Left lung (tissue), 10 donors: ENCODE measurements around the gene GORAB. TPM values are rescaled to one million over a fixed set of nuclear protein-coding genes. Genes with fewer than 3 reads are reported as not detected.

Source experiments
- ATAC-seq: fragments of 200-7000 bp; cut with Tn5 transposase; one replicate; pipeline ENCODE4 v1.9.1; 2020; ENCODE audit warnings: moderate library complexity
- DNase-seq, 4 donors: peaks; one replicate each; pipeline ENCODE4 v3.0.0-alpha.2; 2013 to 2020
- H3K27ac ChIP-seq, 2 donors: fragments of 200-600 bp; sonication (generic) in 1 of 2; one replicate each; pipeline versions ENCODE4 v1.5.0 to v1.8.0; 2020 to 2021
- H3K27me3 ChIP-seq, 2 donors: fragments of 200-600 bp; sonication (generic) in 1 of 2; one replicate each; pipeline versions ENCODE4 v1.5.0 to v1.8.0; 2020 to 2021
- H3K36me3 ChIP-seq, 2 donors: fragments of 200-600 bp; sonication (generic) in 1 of 2; one replicate each; pipeline versions ENCODE4 v1.5.0 to v1.8.0; 2020 to 2021
- H3K4me1 ChIP-seq, 2 donors: fragments of 200-600 bp; one replicate each; pipeline ENCODE4 v1.8.0; 2021
- H3K4me3 ChIP-seq, 2 donors: fragments of 200-600 bp; sonication (generic) in 1 of 2; one replicate each; pipeline versions ENCODE4 v1.5.0 to v1.8.0; 2020 to 2021; ENCODE audit warnings: mild to moderate bottlenecking in 1 of 2
- H3K9me3 ChIP-seq, 2 donors: fragments of 200-600 bp; sonication (generic) in 1 of 2; one replicate each; pipeline versions ENCODE4 v1.5.0 to v1.8.0; 2020 to 2021
- intact Hi-C, 2 donors: fragments of 100-400 bp; cut with DNase I; formaldehyde crosslinking; loops; one replicate each; pipeline versions ENCODE4 v1.11.2 to v1.14.2; 2022
- polyA plus RNA-seq, 6 donors: library from polyadenylated mRNA; unstranded; fragments of 120-200 nt; gene quantifications; one replicate each; pipeline ENCODE4 v1.2.1, GENCODE V29; 2013; ENCODE audit not compliant: insufficient read length in 6 of 6
- total RNA-seq, 2 donors: library from RNA; stranded (reverse); fragmentation: NEBNext Ultra II Directional; extraction: Animal tissue kit (Norgen Biotek cat#: 25700); gene quantifications; one replicate each; pipeline ENCODE4 v1.2.1, GENCODE V29; 2021
- TF ChIP-seq, protein P1 (sequence below), 2 donors: fragments of 200-600 bp; sonication (generic) in 1 of 2; IDR thresholded peaks; one replicate each; pipeline versions ENCODE4 v1.5.0 to v1.8.0; 2021; ENCODE audit warnings: antibody characterized with exemption in 2 of 2
- donor health status: DM: no; HTN: yes; CAD: no.
- donor health status: DM: no; HTN: no; CAD: no.

The GORAB gene
- total and polyA plus RNA-seq, 8 donors, result 11.1 to 29.1 (median 24.1) TPM

DNA sequence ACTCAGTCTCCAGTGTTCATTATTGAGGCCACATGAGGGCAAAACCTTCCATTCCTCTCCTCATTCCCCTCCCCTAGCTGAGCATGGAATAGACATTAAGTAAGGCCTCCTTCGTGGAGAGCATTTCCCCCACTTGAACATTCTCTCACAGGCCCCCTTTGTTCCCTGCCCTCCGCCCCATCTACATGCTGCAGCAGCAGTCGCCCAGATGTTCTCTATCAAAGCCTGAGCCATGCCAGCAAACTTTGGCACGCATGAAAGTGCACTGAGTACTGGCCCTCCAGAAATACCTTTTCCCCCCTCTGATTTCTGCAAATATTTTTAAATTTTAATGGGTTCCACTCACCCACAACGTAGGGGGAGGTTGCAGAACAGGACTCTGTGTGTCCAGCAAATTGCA, 20.9 kb upstream of the GORAB start:
- ATAC-seq, result no peak
- TF ChIP-seq, protein P1, sequence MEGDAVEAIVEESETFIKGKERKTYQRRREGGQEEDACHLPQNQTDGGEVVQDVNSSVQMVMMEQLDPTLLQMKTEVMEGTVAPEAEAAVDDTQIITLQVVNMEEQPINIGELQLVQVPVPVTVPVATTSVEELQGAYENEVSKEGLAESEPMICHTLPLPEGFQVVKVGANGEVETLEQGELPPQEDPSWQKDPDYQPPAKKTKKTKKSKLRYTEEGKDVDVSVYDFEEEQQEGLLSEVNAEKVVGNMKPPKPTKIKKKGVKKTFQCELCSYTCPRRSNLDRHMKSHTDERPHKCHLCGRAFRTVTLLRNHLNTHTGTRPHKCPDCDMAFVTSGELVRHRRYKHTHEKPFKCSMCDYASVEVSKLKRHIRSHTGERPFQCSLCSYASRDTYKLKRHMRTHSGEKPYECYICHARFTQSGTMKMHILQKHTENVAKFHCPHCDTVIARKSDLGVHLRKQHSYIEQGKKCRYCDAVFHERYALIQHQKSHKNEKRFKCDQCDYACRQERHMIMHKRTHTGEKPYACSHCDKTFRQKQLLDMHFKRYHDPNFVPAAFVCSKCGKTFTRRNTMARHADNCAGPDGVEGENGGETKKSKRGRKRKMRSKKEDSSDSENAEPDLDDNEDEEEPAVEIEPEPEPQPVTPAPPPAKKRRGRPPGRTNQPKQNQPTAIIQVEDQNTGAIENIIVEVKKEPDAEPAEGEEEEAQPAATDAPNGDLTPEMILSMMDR (IDR thresholded peaks at IDR 0.05), result no peak
- Histone ChIP-seq H3K27me3 (no peaks in the 10 kb centered on the region), H3K9me3 (no peaks in the 10 kb centered on the region), H3K36me3 (no peaks in the 10 kb centered on the region), H3K27ac (no peak overlapping the region), H3K4me3 (no peak overlapping the region), H3K4me1 (no peaks in the 10 kb centered on the region)
- intact Hi-C loops, result no loop called here
- peak in 1 of 4 donors; percentile 21 for DNase-seq

DNA sequence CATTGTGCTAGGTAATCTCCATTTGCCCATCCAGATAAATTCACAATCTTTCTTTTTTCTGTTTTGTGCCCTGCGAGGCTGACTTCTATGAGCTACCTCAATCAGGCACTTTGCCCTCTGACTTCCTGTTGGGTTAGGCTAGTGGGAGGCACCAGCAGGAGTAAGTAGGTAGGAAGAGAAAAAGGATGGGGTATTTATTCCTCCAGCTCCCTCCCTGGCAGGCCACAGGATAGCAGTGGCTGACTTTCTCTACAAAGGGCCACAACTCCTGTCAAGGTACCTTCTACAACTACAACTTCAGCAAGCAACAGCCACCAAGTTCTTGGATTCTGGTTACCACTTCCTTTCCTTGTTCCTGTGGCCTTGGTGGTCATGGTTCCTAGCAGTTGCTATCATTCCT, 18.8 kb upstream of the GORAB start:
- no peaks in the 10 kb centered on the region for H3K9me3 ChIP-seq
- H3K4me1 ChIP-seq, result no peaks in the 10 kb centered on the region
- no peaks in the 10 kb centered on the region for H3K27me3 ChIP-seq
- H3K27ac ChIP-seq, result no peak overlapping the region
- intact Hi-C loops, result no loop called here
- DNase-seq, result no peak
- TF ChIP-seq, protein P1 (IDR thresholded peaks at IDR 0.05), result no peak
- ATAC-seq, result no peak
- H3K36me3 ChIP-seq, result no peaks in the 10 kb centered on the region
- H3K4me3 ChIP-seq, result no peak overlapping the region

DNA sequence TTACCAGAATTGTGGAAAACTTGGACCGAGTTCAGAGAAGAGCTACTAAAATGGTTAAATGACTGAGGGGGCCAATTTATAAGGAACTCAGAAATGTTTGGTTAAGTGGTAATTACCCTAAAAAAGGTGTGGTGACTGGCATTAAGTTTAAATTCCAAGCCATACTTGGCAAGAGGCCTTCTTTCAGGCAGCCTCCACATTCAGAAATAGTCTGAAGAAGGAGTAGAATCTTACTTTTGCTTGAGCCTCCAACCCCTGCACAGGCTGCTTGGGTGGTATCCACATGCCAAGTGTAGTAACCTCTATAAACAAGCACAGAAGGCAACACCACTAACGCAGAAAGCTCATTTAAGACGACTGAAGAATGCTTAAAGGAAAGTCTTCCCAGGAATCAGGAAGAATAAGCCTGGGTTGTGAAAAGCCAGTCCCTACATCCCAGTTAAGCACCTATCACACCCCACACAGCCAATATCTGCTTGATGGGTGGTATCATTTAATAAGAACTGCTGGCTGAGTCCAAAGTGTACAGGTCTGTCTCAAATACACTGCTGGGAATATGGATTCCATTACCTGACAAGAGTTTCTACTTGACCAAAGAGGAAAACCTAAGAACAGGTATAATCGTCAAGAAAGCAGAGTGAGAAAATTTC, 13.7 kb upstream of the GORAB start:
- Histone ChIP-seq H3K27ac (no peak overlapping the region), H3K4me3 (no peak overlapping the region), H3K27me3 (no peaks in the 10 kb centered on the region), H3K9me3 (no peaks in the 10 kb centered on the region), H3K4me1 (no peaks in the 10 kb centered on the region), H3K36me3 (no peaks in the 10 kb centered on the region)
- DNase-seq (no peak), ATAC-seq (no peak)
- TF ChIP-seq, protein P1 (IDR thresholded peaks at IDR 0.05), result no peak
- intact Hi-C loops, result no loop called here

DNA sequence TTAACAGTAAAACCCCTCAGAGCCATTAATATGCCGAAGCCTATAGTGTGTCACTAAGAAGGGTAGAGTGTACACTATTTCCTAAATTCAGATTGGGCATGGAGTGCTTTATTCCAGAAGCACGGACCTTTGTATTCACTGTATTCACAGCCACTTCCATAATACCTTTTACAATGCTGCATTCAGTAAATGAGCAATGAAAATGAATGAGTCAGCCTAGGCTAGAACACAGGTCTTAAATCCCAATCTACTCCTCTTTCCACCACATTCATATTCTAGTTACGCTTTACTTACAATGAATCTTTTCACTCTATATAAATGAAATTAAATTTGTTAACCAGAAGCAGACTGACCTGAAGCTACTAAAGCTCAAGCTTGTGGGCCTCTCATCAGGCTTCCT, 13.0 kb upstream of the GORAB start:
- intact Hi-C loops, result no loop called here

DNA sequence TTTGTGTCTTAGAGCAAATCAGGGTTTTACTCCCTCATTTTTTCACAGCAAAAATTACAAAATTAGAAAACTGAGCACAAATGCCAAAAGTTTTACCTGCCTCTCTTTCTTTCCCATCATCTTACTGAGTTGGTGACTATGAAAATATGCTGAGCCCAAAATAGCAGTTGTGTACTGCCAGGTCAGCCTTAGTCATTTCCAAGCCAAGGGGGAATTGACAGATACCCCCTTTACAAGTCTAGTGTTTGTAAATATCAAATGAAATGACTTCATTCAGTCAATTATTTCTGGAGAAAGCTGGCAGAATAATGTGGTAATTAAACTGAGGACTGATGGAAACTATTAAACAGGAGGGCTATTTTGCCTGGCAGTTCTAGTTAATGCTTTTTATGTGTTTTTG, 11.4 kb upstream of the GORAB start:
- no peaks in the 10 kb centered on the region for H3K27me3 ChIP-seq
- no peaks in the 10 kb centered on the region for H3K4me1 ChIP-seq
- intact Hi-C loops, result no loop called here
- H3K27ac ChIP-seq, result no peak overlapping the region
- no peaks in the 10 kb centered on the region for H3K36me3 ChIP-seq
- TF ChIP-seq, protein P1 (IDR thresholded peaks at IDR 0.05), result no peak
- no peak overlapping the region for H3K4me3 ChIP-seq
- DNase-seq (no peak), ATAC-seq (no peak)
- H3K9me3 ChIP-seq, result no peaks in the 10 kb centered on the region

More for the DNA sequence above, 13.0 kb upstream of the GORAB start:
- no peaks in the 10 kb centered on the region for H3K36me3 ChIP-seq
- no peak overlapping the region for H3K27ac ChIP-seq
- H3K9me3 ChIP-seq, result no peaks in the 10 kb centered on the region
- H3K4me1 ChIP-seq, result no peaks in the 10 kb centered on the region
- no peak overlapping the region for H3K4me3 ChIP-seq
- TF ChIP-seq, protein P1 (IDR thresholded peaks at IDR 0.05), result no peak
- no peaks in the 10 kb centered on the region for H3K27me3 ChIP-seq
- DNase-seq (no peak), ATAC-seq (no peak)
